HG03571 (cell line): ENCODE measurements around the gene COLGALT1.

ENCODE experiments used
- ATAC-seq: cut with Tn5 transposase; IDR thresholded peaks from one replicate; pipeline ENCODE4 v1.9.1; 2021; ENCODE audit not compliant: unreplicated experiment

COLGALT1 gene

DNA sequence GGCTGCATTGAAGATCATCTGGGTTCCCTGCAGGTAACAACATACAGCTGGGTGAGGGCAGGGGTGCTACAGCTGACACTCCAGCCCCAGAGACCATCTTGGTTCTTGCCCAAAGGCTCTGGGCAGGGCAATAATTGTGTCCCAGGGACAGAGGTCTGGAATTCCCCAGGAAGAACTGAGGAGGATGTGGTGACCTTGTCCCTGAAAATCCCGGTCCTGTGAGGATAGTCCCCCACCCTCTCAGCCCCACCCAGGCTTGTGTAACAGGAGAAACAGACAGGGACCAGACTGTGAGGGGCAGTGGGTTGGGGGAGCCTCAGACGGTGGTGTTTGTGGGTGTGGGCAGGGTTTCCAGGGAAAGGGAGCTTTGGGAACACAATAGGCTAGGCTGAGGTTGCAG, 63.5 kb downstream of the COLGALT1 start:
- ATAC-seq, result no peak

DNA sequence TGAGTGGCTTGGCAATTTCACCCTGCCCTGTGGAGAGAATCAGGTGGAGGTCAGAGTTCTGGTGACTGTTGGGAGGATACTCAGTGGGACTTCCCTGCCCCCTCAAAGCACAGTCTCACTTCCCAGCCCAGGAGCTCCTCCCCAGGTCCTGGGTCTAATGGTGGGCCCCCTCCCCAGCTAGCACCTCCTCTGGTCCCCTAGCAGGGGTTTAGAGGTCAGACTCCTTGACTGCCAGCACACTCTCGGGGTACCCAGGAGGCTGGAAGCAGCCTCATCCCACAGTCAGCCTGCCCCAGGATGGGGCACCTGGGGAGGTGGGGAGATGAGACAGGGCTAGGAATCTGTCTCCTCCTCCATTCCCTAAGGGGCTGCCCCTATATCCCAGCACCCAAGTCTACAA, 65.2 kb downstream of the COLGALT1 start:
- ATAC-seq, result no peak

DNA sequence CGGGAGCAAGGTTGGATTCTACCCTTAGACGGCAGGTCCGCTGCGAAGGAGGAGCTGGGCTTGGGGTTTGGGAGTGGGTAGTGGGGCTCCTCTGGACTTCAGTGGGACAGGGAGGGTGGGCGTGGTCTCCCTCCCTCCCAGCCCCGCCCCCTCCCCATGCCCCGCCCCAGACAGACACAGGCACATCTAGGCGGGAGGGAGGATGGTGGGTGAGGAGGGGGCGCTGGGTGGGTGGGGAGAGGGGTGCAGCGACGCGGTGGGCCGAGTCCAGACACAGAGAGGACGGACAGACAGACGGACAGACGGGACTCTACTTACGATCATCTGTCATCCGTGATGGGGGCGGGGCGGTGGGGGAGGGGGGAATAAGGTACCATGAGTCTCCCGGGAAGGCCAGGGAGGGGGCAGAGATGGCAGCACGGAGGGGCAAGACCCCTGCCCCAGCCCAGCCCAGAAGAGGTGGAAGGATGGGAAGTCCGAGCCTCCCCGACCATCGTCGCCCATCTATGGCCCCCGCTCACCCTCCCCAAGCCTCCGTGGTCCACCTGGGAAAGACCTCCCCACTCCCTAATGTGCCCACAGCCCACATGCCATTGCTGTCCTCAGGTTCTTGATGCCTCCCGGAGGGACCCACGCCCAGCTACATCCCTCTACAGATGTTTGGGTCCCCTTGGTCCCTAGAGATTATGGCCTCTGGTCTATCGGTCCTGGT, 67.9 kb downstream of the COLGALT1 start:
- no peak for ATAC-seq

DNA sequence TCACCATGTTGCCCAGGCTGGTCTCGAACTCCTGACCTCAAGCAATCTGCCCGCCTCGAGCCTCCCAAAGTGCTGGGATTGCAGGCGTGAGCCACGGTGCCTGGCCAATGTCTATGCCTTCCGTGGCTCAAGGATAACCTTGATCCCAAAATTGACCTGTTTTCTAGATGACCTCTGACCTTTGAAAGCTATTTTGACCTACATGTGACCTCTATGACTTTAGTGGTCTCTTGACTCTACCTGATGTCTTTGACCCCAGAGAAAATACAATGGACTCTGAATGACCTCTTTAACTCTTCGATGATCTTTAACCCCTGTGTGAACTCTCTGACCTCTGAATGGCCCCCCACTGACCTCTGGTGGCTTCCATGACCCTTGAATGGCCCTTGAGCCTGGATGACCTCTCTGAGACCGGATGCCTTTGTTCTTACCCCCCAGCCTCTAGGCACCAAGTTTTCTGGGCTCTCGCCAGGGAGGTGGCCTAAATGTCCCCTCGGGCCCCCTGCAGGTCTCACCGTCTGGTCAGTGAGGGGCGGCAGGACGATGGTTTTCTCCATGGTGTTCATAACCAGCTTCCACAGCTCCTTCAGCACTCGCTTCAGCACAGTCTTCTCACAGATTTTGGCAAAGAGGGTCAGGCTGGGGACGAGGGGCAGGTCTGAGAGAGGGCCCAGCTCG, 69.0 kb downstream of the COLGALT1 start:
- no peak for ATAC-seq

DNA sequence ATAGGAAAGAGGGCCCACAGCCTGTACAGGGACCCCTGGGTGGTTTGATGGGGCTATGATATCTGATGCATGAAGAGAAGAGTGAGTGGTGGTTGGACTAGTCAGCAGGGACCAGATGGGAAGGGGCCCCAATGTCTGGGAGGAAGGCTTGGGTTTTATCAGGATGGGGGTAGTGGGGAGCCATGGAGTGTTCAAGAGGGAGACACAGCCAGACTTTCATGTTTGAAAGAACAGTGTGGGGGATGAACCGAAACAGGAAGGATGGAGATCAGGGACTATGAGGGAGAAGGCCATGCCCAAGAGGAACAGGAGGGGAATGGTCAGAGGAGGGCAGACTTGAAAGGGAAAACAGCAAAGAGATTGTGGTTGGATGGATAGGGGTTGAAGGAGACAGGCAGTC, 69.6 kb downstream of the COLGALT1 start:
- no peak for ATAC-seq

DNA sequence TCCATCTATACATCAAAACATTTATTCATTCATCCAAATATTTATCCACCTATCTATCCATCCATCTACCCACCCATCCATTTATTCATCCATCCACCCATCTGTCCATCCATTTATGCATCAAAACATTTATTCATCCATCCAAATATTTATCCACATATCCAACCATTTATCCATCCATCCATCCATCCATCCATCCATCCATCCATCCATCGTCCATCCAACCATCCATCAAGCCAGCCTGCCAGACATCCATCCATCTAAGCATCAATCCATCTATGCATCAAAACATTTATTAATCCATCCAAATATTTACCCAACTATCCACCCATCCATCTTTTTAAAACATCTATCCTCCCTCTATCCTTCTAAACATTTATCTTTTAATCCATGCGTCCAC, 70.5 kb downstream of the COLGALT1 start:
- no peak for ATAC-seq

DNA sequence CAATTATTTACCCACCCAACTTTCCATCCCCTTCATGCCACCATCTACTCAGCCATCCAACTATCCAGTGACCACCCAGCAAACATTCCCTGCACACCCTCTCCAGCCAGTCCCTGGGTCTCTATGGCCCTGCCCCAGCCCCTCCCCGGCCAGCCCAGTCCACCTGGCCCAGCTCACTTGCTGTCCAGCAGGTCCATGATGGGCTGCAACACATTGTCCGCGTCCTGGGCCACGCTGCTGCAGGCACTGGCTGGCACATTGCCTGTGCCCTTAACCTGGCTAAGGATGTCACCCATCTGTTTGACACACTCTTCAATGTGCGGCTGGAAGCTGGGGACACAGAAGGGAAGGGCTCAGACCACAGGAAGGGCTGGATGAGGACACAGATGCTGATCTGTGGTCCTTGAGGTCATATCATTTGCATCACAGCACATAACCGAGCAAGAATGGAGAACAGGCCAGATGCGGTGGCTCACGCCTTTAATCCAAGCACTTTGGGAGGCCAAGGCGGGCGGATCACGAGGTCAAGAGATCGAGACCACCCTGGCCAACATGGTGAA, 71.1 kb downstream of the COLGALT1 start:
- no peak for ATAC-seq

DNA sequence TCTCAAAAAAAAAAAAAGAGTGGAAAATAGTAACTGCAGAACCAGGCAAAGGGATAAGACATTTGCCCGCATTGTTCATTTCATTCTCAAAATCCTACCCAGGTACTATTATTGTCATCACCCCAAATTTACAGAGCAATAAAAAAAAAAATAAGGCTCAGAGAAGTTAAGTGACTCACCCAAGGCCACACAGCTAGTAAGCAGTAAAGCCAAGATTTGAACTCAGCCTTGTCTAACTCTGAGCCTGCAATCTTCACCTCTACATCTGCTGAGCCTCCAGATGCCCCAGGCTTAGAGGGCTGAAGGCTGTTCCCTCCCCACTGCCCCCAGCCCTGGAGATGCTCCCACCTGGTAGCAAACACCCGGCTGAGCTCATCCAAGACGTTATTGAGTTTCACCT, 71.7 kb downstream of the COLGALT1 start:
- no peak for ATAC-seq

DNA sequence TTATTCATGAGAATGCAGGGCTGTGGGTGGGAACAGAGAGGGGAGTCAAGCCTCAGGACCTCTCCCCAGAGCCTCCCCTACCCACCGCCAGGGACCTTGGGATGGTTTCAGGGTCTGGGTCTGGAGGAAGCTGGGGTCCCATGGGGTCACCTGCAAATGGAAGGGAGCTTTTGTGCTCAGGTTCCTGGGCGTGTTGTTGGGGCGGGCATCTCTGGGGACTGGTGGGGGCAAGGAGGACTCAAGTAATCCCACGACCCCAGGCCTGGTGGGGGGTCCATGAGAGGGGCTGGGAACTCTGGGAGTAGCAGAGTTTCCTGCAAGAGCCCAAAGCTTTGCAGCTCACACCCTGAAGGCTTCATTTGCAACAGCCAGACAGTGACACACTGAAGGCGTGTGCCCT, 72.5 kb downstream of the COLGALT1 start:
- ATAC-seq, result no peak

DNA sequence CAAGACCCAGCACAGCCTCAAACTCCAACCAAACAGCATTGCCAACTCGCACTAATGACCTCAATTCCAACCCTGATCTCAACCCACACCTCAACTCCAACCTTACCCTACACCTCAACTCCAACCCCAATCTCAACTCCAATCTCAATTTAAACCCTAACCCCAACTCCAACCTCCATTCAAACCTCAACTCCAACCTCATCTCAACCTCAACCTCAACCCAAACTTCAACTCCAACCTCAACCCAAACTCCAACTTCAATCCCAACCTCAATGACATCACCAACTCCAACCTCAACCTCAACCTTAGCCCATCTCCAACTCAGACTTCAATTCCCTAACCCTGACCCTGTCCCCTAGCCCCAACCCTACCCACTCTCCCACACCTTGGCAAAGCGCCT, 74.3 kb downstream of the COLGALT1 start:
- ATAC-seq, result no peak

DNA sequence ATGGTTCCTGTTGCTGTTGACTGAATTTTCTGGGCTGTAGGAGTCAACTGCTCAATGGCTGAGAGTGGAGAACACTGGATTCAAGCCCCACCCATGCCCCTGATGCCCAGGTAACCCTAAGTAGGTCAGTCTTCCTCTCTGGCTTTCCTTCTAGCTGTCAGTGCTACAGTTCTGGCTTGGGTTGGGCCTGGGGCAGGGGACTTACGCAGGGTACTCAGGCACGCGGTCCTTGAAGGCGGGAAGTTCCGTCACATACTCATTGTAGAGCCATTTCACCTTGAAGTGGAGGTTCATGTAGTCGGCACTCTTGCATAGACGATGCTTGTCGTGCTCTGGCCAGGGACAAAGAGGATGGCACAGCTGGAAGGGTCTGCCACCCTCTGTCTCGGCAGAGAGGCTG, 77.1 kb downstream of the COLGALT1 start:
- ATAC-seq, result no peak
